GM12878 (cell line): ENCODE measurements around the gene AEBP1. TPM values are rescaled to one million over a fixed set of nuclear protein-coding genes. Genes with fewer than 3 reads are reported as not detected.

Source experiments
- ATAC-seq: fragments of 200-7000 bp; cut with Tn5 transposase; 3 replicates; pipeline ENCODE4 v1.9.1; 2020; ENCODE audit warnings: mild to moderate bottlenecking, moderate library complexity
- BruUV-seq: library from RNA; stranded (reverse); fragments of 400-500 nt; replicated peaks from 2 replicates; lab custom pipeline; 2021; lab: Mats Ljungman, UMichigan
- CTCF ChIA-PET: fragments of 300-600 bp; sonication (Branson Sonifier 250); formaldehyde crosslinking; extraction: SDS; loops from one replicate; lab custom pipeline; 2021; ENCODE audit warnings: inconsistent platforms; lab: Yijun Ruan, JAX
- POLR2A ChIA-PET: fragments of 350-600 bp; formaldehyde crosslinking; extraction: SDS; loops from one replicate; lab custom pipeline; 2021; ENCODE audit warnings: inconsistent platforms; lab: Charles Lee
- RAD21 ChIA-PET: fragments of 300-600 bp; sonication (Branson Sonifier 250); formaldehyde crosslinking; loops from one replicate; lab custom pipeline; 2023; ENCODE audit warnings: antibody characterized with exemption; ENCODE audit not compliant: unreplicated experiment; lab: Charles Lee
- SMC1A ChIA-PET: fragments of 300-600 bp; sonication (Branson Sonifier 250); formaldehyde crosslinking; loops from one replicate; lab custom pipeline; 2023; ENCODE audit not compliant: unreplicated experiment, uncharacterized antibody; lab: Charles Lee
- DNase-seq: peaks from one replicate; pipeline ENCODE4 v3.0.0-alpha.2; 2011; ENCODE audit warnings: low read depth, low spot score
- FAIRE-seq: peaks from 3 replicates; lab custom pipeline; 2011; peaks lifted over from hg19 to GRCh38; lab: Jason Lieb, UNC
- H2AFZ ChIP-seq: 2 replicates; pipeline ENCODE4 v1.6.0; 2011; ENCODE audit warnings: low read depth, low read length, control low read depth; ENCODE audit not compliant: control insufficient read depth
- H3K27ac ChIP-seq: 2 replicates; pipeline ENCODE4 v1.5.1; 2011; ENCODE audit warnings: control low read depth; ENCODE audit not compliant: control insufficient read depth, insufficient read depth
- H3K27me3 ChIP-seq, 2 experiments: replicated peaks in 1 of 2; 2 replicates each; pipeline versions ENCODE4 v1.6.0 to v1.6.1; 2011; ENCODE audit warnings: low read length in 1 of 2; ENCODE audit not compliant: control insufficient read depth in 2 of 2, insufficient read depth in 2 of 2
- H3K36me3 ChIP-seq, 2 experiments: 2 replicates each; pipeline ENCODE4 v1.5.1; 2011; ENCODE audit warnings: low read length in 1 of 2; ENCODE audit not compliant: control insufficient read depth in 2 of 2, insufficient read depth in 2 of 2
- H3K4me1 ChIP-seq: 2 replicates; pipeline ENCODE4 v1.6.1; 2011; ENCODE audit warnings: mild to moderate bottlenecking, low read length, moderate library complexity, mixed read lengths; ENCODE audit not compliant: control insufficient read depth, insufficient read depth
- H3K4me2 ChIP-seq: 2 replicates; pipeline ENCODE4 v1.6.0; 2011; ENCODE audit warnings: control low read depth; ENCODE audit not compliant: control insufficient read depth, insufficient read depth
- H3K4me3 ChIP-seq: fragments of 200-600 bp; sonication (generic); 2 replicates; pipeline ENCODE4 v1.5.1; 2016
- H3K79me2 ChIP-seq: 2 replicates; pipeline ENCODE4 v1.6.0; 2011; ENCODE audit warnings: low read length; ENCODE audit not compliant: control insufficient read depth, insufficient read depth
- H3K9ac ChIP-seq: 2 replicates; pipeline ENCODE4 v1.8.0; 2011; ENCODE audit warnings: low read length, control low read depth, mixed read lengths; ENCODE audit not compliant: control insufficient read depth, insufficient read depth
- H3K9me3 ChIP-seq: replicated peaks from 3 replicates; pipeline ENCODE4 v1.5.1; 2011; ENCODE audit warnings: mild to moderate bottlenecking, low read length; ENCODE audit not compliant: control insufficient read depth, insufficient read depth
- H4K20me1 ChIP-seq: 2 replicates; pipeline ENCODE4 v1.6.0; 2011; ENCODE audit not compliant: control insufficient read depth, insufficient read depth
- CBFB ChIP-seq: IDR thresholded peaks from 2 replicates; pipeline ENCODE4 v1.6.1; 2016; ENCODE audit warnings: antibody characterized with exemption, low read depth
- CHD2 ChIP-seq: IDR thresholded peaks from 2 replicates; pipeline ENCODE4 v1.6.1; 2011; ENCODE audit warnings: low read depth, low read length, improper control_type of control experiment, borderline replicate concordance
- EED ChIP-seq: sonication (generic); IDR thresholded peaks from 2 replicates; pipeline ENCODE4 v1.6.1; 2016; ENCODE audit warnings: antibody characterized with exemption, low read depth
- EGR1 ChIP-seq, 2 experiments: IDR thresholded peaks; 1 replicate in 1 of 2; 2 replicates in 1 of 2; pipeline ENCODE4 v1.6.1; 2011 to 2012; ENCODE audit warnings: low read depth in 2 of 2, low read length in 2 of 2, borderline replicate concordance in 1 of 2, mild to moderate bottlenecking in 1 of 2, moderate library complexity in 1 of 2
- GATAD2B ChIP-seq: fragments of 450-650 bp; conservative IDR thresholded peaks from 2 replicates; pipeline ENCODE4 v1.6.1; 2017; ENCODE audit warnings: low read depth, mild to moderate bottlenecking, moderate library complexity
- JUNB ChIP-seq: IDR thresholded peaks from 2 replicates; pipeline ENCODE4 v1.6.1; 2016; ENCODE audit warnings: antibody characterized with exemption, mild to moderate bottlenecking
- KLF5 ChIP-seq: fragments of 450-650 bp; IDR thresholded peaks from 2 replicates; pipeline ENCODE4 v1.6.1; 2014; ENCODE audit warnings: mild to moderate bottlenecking; ENCODE audit not compliant: partially characterized antibody
- MEF2B ChIP-seq: fragments of 450-650 bp; IDR thresholded peaks from 2 replicates; pipeline ENCODE4 v1.6.1; 2018; ENCODE audit warnings: mild to moderate bottlenecking, moderate library complexity; ENCODE audit not compliant: partially characterized antibody, poor library complexity, severe bottlenecking
- NFYB ChIP-seq: IDR thresholded peaks from 2 replicates; pipeline ENCODE4 v1.6.1; 2011; ENCODE audit warnings: low read depth, mild to moderate bottlenecking, low read length, improper control_type of control experiment, moderate library complexity; ENCODE audit not compliant: insufficient read depth
- POU2F2 ChIP-seq: IDR thresholded peaks from 3 replicates; pipeline ENCODE4 v1.6.1; 2011; ENCODE audit warnings: low read depth, mild to moderate bottlenecking, low read length, borderline replicate concordance
- SIX5 ChIP-seq: IDR thresholded peaks from 2 replicates; pipeline ENCODE4 v1.6.1; 2011; ENCODE audit warnings: mild to moderate bottlenecking, low read depth, low read length, moderate library complexity; ENCODE audit not compliant: severe bottlenecking
- SREBF1 ChIP-seq: IDR thresholded peaks from 2 replicates; pipeline ENCODE4 v1.6.1; 2012; ENCODE audit warnings: mild to moderate bottlenecking, low read length
- TARDBP ChIP-seq: IDR thresholded peaks from 2 replicates; pipeline ENCODE4 v1.6.1; 2016; ENCODE audit warnings: borderline replicate concordance
- TCF3 ChIP-seq: IDR thresholded peaks from 2 replicates; pipeline ENCODE4 v1.6.1; 2012; ENCODE audit warnings: low read depth, mild to moderate bottlenecking, low read length, borderline replicate concordance; ENCODE audit not compliant: insufficient read depth
- YY1 ChIP-seq: IDR thresholded peaks from 2 replicates; pipeline ENCODE4 v1.6.1; 2011; ENCODE audit warnings: low read depth, mild to moderate bottlenecking, low read length
- ZBED1 ChIP-seq: IDR thresholded peaks from 2 replicates; pipeline ENCODE4 v1.6.1; 2016; ENCODE audit warnings: borderline replicate concordance
- ZNF207 ChIP-seq: fragments of 450-650 bp; IDR thresholded peaks from 2 replicates; pipeline ENCODE4 v1.6.1; 2014; ENCODE audit warnings: antibody characterized with exemption, mild to moderate bottlenecking, borderline replicate concordance
- ZSCAN29 ChIP-seq: fragments of 450-650 bp; IDR thresholded peaks from 2 replicates; pipeline ENCODE4 v1.6.1; 2017; ENCODE audit warnings: mild to moderate bottlenecking, moderate library complexity
- WGBS: methylation state at CpG from one replicate; pipeline ENCODE4 v1.1.6; 2016; ENCODE audit warnings: low lambda C conversion rate; ENCODE audit not compliant: insufficient replicate concordance, insufficient coverage; ENCODE audit errors: missing lambda C conversion rate; 5-methylcytosine and 5-hydroxymethylcytosine counted together
- in situ Hi-C: fragments of 300-500 bp; cut with MboI; formaldehyde crosslinking; loops from 9 replicates; pipeline ENCODE4 v1.14.3; 2018; ENCODE audit warnings: mixed read lengths
- intact Hi-C: fragments of 100-400 bp; cut with micrococcal nuclease; formaldehyde crosslinking; loops from one replicate; pipeline ENCODE4 v1.14.2; 2022; ENCODE audit not compliant: unreplicated experiment
- polyA plus RNA-seq, 11 experiments: library from polyadenylated mRNA; depleted of rRNA in 4 of 11; unstranded in 6 of 11; stranded (reverse) in 5 of 11; fragments of >200 nt; fragmentation: Nextera tagmentation in 4 of 11; fragmentation: Illumina TruSeq in 1 of 11; extraction: Ambion mirVana in 4 of 11; extraction: Trizol in 1 of 11; gene quantifications; 1 replicate in 1 of 11; 2 replicates in 10 of 11; pipeline versions ENCODE4 v1.2.1 to v1.2.3, GENCODE V29; 2011 to 2016; ENCODE audit warnings: inconsistent platforms in 2 of 11, missing spikeins in 2 of 11, low read depth in 1 of 11
- total RNA-seq, 4 experiments: library from RNA; depleted of rRNA in 3 of 4; stranded (reverse); fragments of >200 nt in 3 of 4; fragmentation: Illumina TruSeq in 1 of 4; extraction: Trizol in 1 of 4; gene quantifications; 2 replicates each; pipeline versions ENCODE4 v1.2.1 to v1.2.3, GENCODE V29; 2013 to 2021
- TF ChIP-seq, protein P1 (sequence below): fragments of 150-350 bp; IDR thresholded peaks from 2 replicates; pipeline ENCODE4 v1.6.1; 2016; ENCODE audit warnings: low read depth, low read length
- TF ChIP-seq, protein P2 (sequence below): IDR thresholded peaks from 2 replicates; pipeline ENCODE4 v1.6.1; 2011; ENCODE audit warnings: low read depth, low read length, improper control_type of control experiment, borderline replicate concordance
- TF ChIP-seq, protein P3 (sequence below): fragments of 450-650 bp; IDR thresholded peaks from 2 replicates; pipeline ENCODE4 v1.6.1; 2016; ENCODE audit warnings: mild to moderate bottlenecking

Gene AEBP1
- total and polyA plus RNA-seq, 10 of the 15 experiments (the other 5 are each of a cell fraction or from before 2014, with no cell fraction given), result 0.06 to 0.23 (median 0.11) TPM; not detected in 5

DNA sequence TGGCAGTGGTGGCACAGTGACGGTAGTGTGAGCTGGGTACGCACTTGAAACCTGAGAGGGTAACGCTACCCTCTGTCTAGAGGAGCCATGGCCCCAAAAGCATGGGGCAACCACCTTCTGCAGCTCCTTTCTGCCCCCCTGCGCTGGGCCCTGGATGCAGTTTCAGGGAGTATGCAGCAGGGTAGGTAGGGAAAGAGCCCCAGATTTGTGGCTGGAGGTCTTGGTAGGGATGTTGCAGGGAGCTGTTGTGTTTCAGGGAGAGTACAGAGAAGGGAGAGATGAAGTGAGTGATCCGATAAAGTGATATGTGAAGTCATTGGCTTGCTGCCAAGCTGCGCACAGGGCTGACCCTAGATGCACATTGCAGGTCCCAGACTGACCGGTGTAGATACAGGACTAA is 36.1 kb upstream of the AEBP1 start:
- RAD21 ChIA-PET, result no interaction called here
- ATAC-seq (no peak), DNase-seq (no peak), FAIRE-seq (no peak)
- Histone ChIP-seq H3K4me3 (no peak overlapping the region), H2AFZ (no peak overlapping the region), H4K20me1 (no peaks in the 10 kb centered on the region), H3K27me3 (no peaks in the 10 kb centered on the region), H3K4me2 (no peak overlapping the region), H3K9me3 (no peaks in the 10 kb centered on the region), H3K9ac (no peak overlapping the region), H3K79me2 (no peaks in the 10 kb centered on the region), H3K4me1 (no peaks in the 10 kb centered on the region), H3K36me3 (peaks cover 3% of the 10 kb centered on the region in 2 experiments; a peak in 2 of 4 replicates), H3K27ac (no peak overlapping the region)
- 79% methylated on average over 7 of the region's 7 CpGs for WGBS
- intact Hi-C loops, result no loop called here
- in situ Hi-C loops, result no loop called here
- CTCF ChIA-PET, result interaction anchor here (1.1 kb wide), 1 partner anchor 24 kb away, joined by 5 read pairs; the partner anchor contains the start of gene DBNL
- no TSS peak for BruUV-seq
- POLR2A ChIA-PET, result interaction anchor here (0.6 to 0.8 kb wide), 2 partner anchors 24 to 57 kb away, joined by 4 to 8 read pairs; partner anchors contain the start of gene DBNL
- SMC1A ChIA-PET, result interaction anchor here (0.6 to 1.7 kb wide), 2 partner anchors 12 to 24 kb away, joined by 4 read pairs; partner anchors contain the start of gene DBNL
- TF ChIP-seq EED, result no peak
- no peak for TF ChIP-seq YY1
- peak; percentile 45; the same call in 1 of the 3 replicates for TF ChIP-seq POU2F2
- no peak for TF ChIP-seq ZSCAN29
- TF ChIP-seq SREBF1, result no peak
- no peak for TF ChIP-seq CHD2
- TF ChIP-seq, protein P1, sequence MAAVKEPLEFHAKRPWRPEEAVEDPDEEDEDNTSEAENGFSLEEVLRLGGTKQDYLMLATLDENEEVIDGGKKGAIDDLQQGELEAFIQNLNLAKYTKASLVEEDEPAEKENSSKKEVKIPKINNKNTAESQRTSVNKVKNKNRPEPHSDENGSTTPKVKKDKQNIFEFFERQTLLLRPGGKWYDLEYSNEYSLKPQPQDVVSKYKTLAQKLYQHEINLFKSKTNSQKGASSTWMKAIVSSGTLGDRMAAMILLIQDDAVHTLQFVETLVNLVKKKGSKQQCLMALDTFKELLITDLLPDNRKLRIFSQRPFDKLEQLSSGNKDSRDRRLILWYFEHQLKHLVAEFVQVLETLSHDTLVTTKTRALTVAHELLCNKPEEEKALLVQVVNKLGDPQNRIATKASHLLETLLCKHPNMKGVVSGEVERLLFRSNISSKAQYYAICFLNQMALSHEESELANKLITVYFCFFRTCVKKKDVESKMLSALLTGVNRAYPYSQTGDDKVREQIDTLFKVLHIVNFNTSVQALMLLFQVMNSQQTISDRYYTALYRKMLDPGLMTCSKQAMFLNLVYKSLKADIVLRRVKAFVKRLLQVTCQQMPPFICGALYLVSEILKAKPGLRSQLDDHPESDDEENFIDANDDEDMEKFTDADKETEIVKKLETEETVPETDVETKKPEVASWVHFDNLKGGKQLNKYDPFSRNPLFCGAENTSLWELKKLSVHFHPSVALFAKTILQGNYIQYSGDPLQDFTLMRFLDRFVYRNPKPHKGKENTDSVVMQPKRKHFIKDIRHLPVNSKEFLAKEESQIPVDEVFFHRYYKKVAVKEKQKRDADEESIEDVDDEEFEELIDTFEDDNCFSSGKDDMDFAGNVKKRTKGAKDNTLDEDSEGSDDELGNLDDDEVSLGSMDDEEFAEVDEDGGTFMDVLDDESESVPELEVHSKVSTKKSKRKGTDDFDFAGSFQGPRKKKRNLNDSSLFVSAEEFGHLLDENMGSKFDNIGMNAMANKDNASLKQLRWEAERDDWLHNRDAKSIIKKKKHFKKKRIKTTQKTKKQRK, result no peak
- no peak for TF ChIP-seq ZNF207
- TF ChIP-seq, protein P2, sequence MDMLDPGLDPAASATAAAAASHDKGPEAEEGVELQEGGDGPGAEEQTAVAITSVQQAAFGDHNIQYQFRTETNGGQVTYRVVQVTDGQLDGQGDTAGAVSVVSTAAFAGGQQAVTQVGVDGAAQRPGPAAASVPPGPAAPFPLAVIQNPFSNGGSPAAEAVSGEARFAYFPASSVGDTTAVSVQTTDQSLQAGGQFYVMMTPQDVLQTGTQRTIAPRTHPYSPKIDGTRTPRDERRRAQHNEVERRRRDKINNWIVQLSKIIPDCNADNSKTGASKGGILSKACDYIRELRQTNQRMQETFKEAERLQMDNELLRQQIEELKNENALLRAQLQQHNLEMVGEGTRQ, result no peak
- no peak for TF ChIP-seq JUNB
- TF ChIP-seq CBFB, result no peak
- TF ChIP-seq, protein P3, sequence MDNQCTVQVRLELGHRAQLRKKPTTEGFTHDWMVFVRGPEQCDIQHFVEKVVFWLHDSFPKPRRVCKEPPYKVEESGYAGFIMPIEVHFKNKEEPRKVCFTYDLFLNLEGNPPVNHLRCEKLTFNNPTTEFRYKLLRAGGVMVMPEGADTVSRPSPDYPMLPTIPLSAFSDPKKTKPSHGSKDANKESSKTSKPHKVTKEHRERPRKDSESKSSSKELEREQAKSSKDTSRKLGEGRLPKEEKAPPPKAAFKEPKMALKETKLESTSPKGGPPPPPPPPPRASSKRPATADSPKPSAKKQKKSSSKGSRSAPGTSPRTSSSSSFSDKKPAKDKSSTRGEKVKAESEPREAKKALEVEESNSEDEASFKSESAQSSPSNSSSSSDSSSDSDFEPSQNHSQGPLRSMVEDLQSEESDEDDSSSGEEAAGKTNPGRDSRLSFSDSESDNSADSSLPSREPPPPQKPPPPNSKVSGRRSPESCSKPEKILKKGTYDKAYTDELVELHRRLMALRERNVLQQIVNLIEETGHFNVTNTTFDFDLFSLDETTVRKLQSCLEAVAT, result no peak
- TF ChIP-seq SIX5, result no peak
- no peak for TF ChIP-seq NFYB
- TF ChIP-seq EGR1 (IDR thresholded peaks at IDR 0.05; ENCODE audit: borderline replicate concordance in 1 of 2, low read depth in 2 of 2, low read length in 2 of 2), result 0 out of 3 replicates have a peak, but pooled peaks of 1 of the 2 experiments have one; percentile 5
- no peak for TF ChIP-seq KLF5
- TF ChIP-seq MEF2B, result no peak
- TF ChIP-seq GATAD2B, result no peak
- TF ChIP-seq ZBED1, result 0 out of 2 replicates have a peak, but pooled peaks have one; percentile 11
- TF ChIP-seq TCF3, result no peak
- 0 out of 2 replicates have a peak, but pooled peaks have one; percentile 27 for TF ChIP-seq TARDBP
